NCI-H2029 (cell line): Measurements from ENCODE around the gene TSPAN33.
"Not testable (repeated sequence)": the region's sequence is repeated elsewhere in the genome, so short reads cannot be mapped to it uniquely, and the experiment has no call there.

Source experiments
- DNase-seq: peaks from one replicate; lab custom pipeline; 2025; lab: John Stamatoyannopoulos, UW

The TSPAN33 gene, protein sequence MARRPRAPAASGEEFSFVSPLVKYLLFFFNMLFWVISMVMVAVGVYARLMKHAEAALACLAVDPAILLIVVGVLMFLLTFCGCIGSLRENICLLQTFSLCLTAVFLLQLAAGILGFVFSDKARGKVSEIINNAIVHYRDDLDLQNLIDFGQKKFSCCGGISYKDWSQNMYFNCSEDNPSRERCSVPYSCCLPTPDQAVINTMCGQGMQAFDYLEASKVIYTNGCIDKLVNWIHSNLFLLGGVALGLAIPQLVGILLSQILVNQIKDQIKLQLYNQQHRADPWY

DNA sequence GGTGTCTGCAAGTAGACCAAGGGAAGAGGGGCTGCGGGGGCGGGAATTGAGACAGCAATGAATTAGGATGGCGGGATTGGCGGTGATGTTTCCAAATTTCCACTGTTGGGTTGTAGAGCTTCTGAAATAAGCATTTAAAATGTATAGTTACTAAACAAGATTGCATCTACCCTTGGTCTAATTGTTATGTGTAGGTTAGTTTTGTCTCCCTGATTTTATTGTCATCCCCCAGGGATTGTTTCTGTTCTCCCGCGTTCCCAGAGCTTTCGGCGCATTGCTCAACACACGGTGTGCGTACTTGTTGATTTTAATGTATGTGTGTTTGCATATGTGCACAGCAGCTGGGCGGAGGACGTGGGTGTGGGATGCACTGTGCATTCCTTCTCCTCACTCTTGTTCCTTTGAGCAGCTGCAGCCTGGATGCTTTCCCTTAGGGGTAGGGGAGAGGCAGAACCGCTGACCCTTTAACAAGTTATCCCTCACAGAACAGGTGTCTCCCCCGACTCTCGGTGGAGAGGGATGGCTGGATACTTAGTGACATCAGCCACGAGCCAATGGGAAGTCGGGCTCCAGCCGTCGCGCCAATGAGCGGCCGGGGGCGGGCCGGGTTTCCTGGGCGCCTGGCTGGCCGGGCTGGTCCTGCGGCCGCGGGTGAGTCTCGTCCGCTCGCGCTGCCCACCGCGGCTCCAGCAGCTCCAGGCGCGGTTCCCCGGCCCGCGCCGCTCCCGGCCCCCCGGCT is at the start of gene TSPAN33:
Gene TSPAN33 (plus strand): TSS at position 613 of the 739 bp plus-strand sequence. CDS start 274 bp downstream, outside the sequence.
- DNase-seq, result peak; percentile 24

DNA sequence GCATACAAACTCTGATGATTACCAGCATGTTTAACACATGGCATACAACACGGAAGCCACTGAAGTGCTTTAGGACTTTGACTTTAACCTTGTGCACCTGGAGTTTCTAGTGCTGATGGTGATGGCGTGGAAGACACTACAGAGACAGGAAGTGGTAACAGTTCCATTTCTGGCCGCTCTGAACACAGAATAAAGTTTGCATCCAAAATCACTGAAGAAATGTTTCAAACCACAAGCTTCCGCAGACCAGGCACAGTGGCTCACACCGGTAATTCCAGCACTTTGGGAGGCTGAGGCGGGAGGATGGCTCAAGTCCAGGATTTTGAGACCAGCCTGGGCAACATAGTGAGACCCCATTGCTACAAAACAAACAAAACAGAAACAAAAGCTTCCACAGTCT is 49.2 kb upstream of the TSPAN33 start:
- DNase-seq, result no peak

DNA sequence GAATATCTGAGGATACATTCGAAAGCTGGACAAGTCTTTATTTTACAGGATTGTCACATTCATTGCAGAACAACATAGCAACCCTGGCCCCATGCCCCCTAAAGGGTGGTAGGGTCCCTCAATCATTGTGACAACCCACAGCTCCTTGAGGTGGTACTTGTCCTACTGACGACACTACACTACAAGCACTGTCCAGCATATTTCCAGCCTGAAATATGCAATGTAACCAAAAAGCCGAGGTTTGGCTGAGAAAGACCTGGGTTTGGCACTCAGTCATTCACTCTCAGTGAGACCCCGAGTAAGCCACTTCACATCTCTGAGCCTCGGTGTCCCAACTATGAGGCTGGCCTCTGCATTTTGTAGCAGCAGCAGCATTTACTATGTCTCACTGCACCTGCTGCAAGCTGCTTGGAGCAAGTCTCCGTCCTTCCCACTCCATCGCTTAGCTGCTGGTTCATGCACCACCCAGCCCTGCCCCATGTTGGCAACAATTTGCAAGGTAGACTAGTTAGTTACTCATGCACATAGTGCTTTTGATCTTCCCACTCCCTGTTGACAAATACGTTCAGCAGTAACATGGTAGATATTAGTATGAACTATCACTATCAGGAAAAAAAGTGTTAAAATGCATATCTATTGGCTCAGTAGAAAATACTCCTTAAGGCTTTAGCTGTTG is 46.0 kb upstream of the TSPAN33 start:
- no peak for DNase-seq

DNA sequence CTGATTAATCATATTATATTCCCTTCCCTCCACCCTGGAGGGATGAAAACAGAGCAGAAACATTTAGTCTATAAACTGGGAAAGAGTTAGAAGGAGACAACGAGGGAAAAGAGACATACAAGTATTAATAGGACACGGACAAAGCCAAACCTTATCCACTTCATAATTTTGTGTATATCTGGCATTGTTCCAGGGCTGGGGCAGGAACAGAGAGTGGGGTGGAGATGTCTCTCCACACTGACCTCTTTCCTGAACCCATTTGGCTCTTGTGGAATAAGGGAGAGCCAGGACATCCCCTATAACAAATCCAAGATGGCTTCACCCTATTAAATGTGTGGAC is 43.7 kb upstream of the TSPAN33 start:
- no peak for DNase-seq

DNA sequence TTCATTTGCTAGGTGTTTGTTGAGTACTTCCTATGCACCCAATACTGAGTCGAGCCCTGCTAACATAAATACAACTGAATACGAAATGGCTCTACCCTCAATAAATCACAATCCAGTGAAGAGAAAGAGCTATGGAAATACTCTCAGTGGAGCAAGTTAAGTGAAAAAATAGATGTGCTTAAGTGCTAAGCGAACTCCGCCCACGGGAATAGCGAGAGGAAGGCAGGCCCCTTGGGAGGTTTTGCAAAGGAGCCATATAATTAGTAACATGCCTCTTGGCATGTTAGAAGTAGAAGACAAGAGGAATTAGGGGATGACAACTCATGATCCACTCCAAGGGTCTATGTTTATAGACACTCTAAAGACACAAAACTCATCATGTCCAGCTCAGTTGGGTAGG is 42.8 kb upstream of the TSPAN33 start:
- no peak for DNase-seq

DNA sequence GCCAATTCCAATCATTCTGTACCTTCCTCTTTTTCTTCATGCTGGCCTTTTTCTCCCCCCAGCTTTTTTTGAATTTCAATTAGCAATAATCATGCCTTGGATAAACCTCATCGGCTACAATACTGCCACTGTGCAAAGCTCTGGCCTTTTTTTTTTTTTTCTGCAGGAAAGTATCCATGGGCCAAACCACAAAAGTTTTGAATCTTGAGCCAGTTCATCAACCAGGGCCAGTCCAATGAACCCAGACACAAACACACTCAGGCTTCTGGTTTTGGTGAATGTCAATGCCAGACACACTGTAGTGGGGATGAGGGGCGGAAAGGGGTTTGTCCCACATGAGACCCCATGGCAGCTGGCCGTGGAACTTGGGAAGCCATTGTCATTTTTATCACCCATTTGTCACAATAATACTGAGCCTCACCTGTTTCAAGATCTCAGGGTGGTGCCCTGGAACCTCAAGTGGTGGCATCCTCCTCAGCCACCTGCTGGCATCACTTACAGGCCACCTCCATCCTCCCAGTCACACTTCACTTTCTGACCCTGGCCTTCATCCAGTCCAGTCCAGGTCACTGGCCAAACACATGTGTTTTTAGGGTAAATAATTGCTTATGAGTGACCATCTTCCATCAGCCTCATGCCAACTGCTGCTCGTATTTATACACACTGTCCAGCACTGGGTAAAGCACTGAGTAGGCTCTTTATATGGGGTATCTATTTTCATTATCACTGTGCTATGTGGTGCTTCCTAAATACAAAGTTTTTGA is 40.8 kb upstream of the TSPAN33 start:
- DNase-seq, result no peak

- DNase-seq, result no peak
These were observed 35.9 kb upstream of the TSPAN33 start for GRCh38 chr7:129108581-129108980.

GRCh38 chr7:129110258-129110981 is 34.1 kb upstream of the TSPAN33 start:
- peak; percentile 41 for DNase-seq

GRCh38 chr7:129110982-129111376 is 33.5 kb upstream of the TSPAN33 start:
- no peak for DNase-seq

- DNase-seq, result no peak
These were observed 28.8 kb upstream of the TSPAN33 start for GRCh38 chr7:129115676-129116075.

DNA sequence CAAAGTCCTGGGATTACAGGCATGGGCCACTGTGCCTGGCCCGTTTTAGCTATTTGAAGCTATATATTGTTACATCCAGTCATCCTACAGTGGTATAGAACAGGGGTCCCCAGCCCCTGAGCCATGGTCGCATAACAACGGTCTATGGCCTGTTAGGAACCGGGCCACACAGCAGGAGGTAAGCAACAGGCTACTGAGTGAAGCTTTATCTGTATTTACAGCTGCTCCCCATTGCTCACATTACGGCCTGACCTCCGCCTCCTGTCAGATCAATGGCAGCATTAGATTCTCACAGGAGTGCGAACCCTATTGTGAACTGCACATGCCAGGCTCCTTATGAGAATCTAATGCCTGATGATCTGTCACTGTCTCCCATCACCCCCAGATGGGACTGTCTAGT is 26.3 kb upstream of the TSPAN33 start:
- DNase-seq, result no peak

GRCh38 chr7:129118976-129119375 is 25.5 kb upstream of the TSPAN33 start:
- DNase-seq, result no peak

- DNase-seq, result not testable (repeated sequence)
These were observed 22.9 kb upstream of the TSPAN33 start for GRCh38 chr7:129121501-129122077.

GRCh38 chr7:129122078-129122750 is 22.3 kb upstream of the TSPAN33 start:
- no peak for DNase-seq

DNA sequence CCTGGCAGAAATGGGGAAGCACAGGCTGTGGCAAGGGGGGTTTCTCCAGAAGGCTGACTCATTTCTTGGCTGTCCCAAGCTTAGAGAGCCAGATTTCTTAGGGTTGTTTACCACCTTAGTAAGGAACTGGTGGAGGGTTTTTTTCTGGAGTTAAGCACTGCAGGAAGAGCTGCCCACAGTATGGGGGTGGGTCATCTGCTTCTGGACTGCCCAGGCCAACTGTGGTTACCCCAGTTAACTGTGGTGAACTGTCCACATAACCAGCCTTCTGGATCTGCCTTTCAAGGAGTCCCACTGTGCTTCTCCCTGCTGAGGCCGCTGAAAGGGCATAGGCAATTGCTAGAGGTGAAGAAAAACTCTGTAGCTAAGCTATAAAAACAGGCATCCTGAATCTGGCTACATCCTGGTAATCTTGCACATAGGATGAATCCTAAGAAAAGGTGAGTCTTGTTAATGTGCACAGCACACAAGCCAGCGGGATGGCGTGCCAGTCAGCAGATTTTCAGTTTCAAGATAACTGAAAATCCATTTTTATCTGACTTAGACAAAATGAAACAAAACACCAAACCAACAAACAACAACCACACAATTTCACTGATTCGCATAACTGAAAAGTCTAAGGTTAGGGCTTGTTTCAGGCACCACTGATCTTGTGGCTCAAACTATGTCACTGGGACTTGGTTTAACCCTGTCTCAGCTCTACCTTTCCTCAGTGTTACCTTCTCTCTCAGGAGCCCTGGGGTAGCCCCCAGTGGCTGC is 21.6 kb upstream of the TSPAN33 start:
- DNase-seq, result no peak

DNA sequence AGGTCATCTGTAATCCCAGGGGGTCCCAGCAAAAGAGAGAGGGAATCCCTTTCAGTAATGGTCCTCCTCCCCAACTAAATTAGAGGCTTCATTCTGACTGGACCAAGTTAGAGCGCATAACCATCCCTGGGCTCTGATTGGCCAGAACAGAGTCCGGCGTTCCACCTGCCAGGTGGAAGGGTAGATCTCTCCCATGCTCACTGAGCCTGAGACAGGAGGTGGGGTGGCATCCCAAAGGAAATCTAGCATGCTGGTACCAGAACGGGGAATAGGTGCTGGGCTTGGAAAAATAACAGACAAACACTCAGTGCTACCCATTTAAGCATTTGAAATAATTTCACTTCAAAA is 21.0 kb upstream of the TSPAN33 start:
- no peak for DNase-seq

DNA sequence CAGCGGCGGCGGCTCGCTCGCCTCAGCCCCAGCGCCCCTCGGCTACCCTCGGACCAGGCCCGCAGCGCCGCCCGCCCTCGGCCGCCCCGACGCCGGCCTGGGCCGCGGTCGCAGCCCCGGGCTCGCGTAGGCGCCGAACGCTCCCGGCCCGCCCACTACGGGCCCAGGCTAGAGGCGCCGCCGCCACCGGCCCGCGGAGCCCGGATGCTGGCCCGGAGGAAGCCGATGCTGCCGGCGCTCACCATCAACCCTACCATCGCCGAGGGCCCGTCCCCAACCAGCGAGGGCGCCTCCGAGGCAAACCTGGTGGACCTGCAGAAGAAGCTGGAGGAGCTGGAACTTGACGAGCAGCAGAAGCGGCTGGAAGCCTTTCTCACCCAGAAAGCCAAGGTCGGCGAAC is 18.2 kb upstream of the TSPAN33 start:
- DNase-seq, result no peak

- DNase-seq, result no peak
These were observed 17.4 kb upstream of the TSPAN33 start for GRCh38 chr7:129127154-129127553.

GRCh38 chr7:129127601-129128000 is 16.9 kb upstream of the TSPAN33 start:
- no peak for DNase-seq

GRCh38 chr7:129134356-129134987 is 10.0 kb upstream of the TSPAN33 start:
- no peak for DNase-seq
